Right lobe of liver (tissue), 6 donors: ENCODE data around the gene TAS2R4. TPM values are rescaled to one million over a fixed set of nuclear protein-coding genes. Genes with fewer than 3 reads are reported as not detected.

Experiments used
- ATAC-seq, 4 donors: fragments of 200-7000 bp; cut with Tn5 transposase; one replicate each; pipeline ENCODE4 v1.9.1; 2020; ENCODE audit warnings: mild to moderate bottlenecking in 4 of 4, moderate library complexity in 4 of 4
- DNase-seq, 3 donors: peaks; one replicate each; pipeline ENCODE4 v3.0.0-alpha.2; 2020
- H3K27ac ChIP-seq, 3 donors: fragments of 200-600 bp; one replicate each; pipeline ENCODE4 v1.8.0; 2022
- H3K27me3 ChIP-seq, 2 donors: fragments of 200-600 bp; one replicate each; pipeline ENCODE4 v1.8.0; 2022
- H3K36me3 ChIP-seq, 4 donors: fragments of 200-600 bp; sonication (generic) in 1 of 4; one replicate each; pipeline versions ENCODE4 v1.5.1 to v1.8.0; 2017 to 2022; ENCODE audit warnings: control low read depth in 1 of 4
- H3K4me1 ChIP-seq, 4 donors: fragments of 200-600 bp; sonication (generic) in 1 of 4; one replicate each; pipeline versions ENCODE4 v1.5.1 to v1.8.0; 2017 to 2022; ENCODE audit warnings: control low read depth in 1 of 4
- H3K4me3 ChIP-seq, 3 donors: fragments of 200-600 bp; one replicate each; pipeline ENCODE4 v1.8.0; 2022
- H3K9me3 ChIP-seq, 4 donors: fragments of 200-600 bp; sonication (generic) in 1 of 4; one replicate each; pipeline versions ENCODE4 v1.5.1 to v1.8.0; 2017 to 2022; ENCODE audit warnings: control low read depth in 1 of 4
- CTCF ChIP-seq, 4 donors: fragments of 200-600 bp in 3 of 4; fragments of 450-650 bp in 1 of 4; IDR thresholded peaks; one replicate each; pipeline versions ENCODE4 v1.5.1 to v1.8.0; 2016 to 2022; ENCODE audit warnings: antibody characterized with exemption in 4 of 4, mild to moderate bottlenecking in 2 of 4
- POLR2A ChIP-seq: fragments of 450-650 bp; IDR thresholded peaks from one replicate; pipeline ENCODE4 v1.6.1; 2017; ENCODE audit warnings: antibody characterized with exemption, mild to moderate bottlenecking
- WGBS: methylation state at CpG from one replicate; pipeline ENCODE4 v1.1.6; 2018; ENCODE audit warnings: low coverage, low lambda C conversion rate; ENCODE audit not compliant: insufficient coverage; ENCODE audit errors: missing lambda C conversion rate; 5-methylcytosine and 5-hydroxymethylcytosine counted together
- intact Hi-C, 2 donors: fragments of 100-400 bp; cut with DNase I; formaldehyde crosslinking; loops; one replicate each; pipeline versions ENCODE4 v1.11.2 to v1.14.1; 2022
- total RNA-seq, 6 experiments: library from RNA; depleted of rRNA in 2 of 6; stranded (reverse); fragments of >200 nt in 2 of 6; fragmentation: NEBNext Ultra II Directional in 3 of 6; extraction: Animal tissue kit (Norgen Biotek cat#: 25700) in 3 of 6; gene quantifications; one replicate each; pipeline versions ENCODE4 v1.1.0 to v1.2.4, GENCODE V29; 2016 to 2023
- donor health status: DM: no; HTN: yes; CAD: no.
- donor health status: DM: no; HTN: no; CAD: no.
- donor health status: DM: no; HTN: no; CAD: no.
- donor health status: DM: no; HTN: yes; CAD: no.
- donor health status: DM: no; HTN: yes; CAD: no.

TAS2R4 gene
- total RNA-seq, 6 experiments from 2014 or later, result 0.32 to 0.74 (median 0.52) TPM

- H3K27ac ChIP-seq, result peak within 1 kb of the TSS; percentile 55 to 87 (median 85)
- no peaks in the 10 kb centered on the region for H3K9me3 ChIP-seq
- peaks cover 0 to 29% (median 10%) of the 10 kb centered on the region in 4 donors for H3K36me3 ChIP-seq
- DNase-seq, result peak; percentile 87 to 92 (median 90)
- peak; percentile 96 to 98 (median 96) for ATAC-seq
- peak; percentile 55 for TF ChIP-seq POLR2A
- peak; percentile 68 to 85 (median 78) for TF ChIP-seq CTCF (IDR thresholded peaks at IDR 0.05)
- WGBS, result 1% methylated on average over 32 of the region's 46 CpGs
- peak within 1 kb of the TSS; percentile 75 to 82 (median 80) for H3K4me3 ChIP-seq
- intact Hi-C loops, result no loop called here
- H3K27me3 ChIP-seq, result no peaks in the 10 kb centered on the region
- H3K4me1 ChIP-seq, result peaks cover 0 to 21% (median 6%) of the 10 kb centered on the region in 4 donors
Measured at GRCh38 chr7:141737836-141738591, 38.5 kb upstream of the TAS2R4 start, which contains the start of gene SSBP1. Gene SSBP1, plus strand, starts transcription at chr7:141738358. Its CDS starts 809 bp downstream, at chr7:141739167.

DNA sequence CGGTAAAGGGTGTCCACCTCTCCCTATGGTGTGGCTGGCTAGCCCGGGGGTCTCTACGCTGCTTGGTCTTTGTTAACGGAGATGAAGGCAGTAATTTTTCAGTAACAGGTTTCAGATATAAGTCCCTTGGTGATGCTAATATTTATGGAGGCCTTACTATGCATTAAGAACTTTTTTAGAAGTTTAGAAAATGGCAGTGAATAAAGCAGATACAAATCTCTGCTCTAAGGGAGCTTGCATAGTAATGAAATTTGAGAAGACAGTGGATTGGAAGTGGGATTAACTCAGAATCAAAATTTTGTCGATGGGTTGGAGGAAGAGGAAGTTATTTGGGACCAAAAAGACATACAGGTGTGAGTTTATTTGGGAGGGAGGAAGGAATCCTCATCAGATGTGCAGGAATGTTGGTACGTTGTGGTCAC lies 37.9 kb upstream of the TAS2R4 start:
- DNase-seq (no peak), ATAC-seq (no peak)
- H3K27me3 ChIP-seq, result no peaks in the 10 kb centered on the region
- peak overlapping the region; percentile 55 to 87 (median 85) for H3K27ac ChIP-seq
- peak overlapping the region; percentile 75 to 82 (median 80) for H3K4me3 ChIP-seq
- no peak for TF ChIP-seq POLR2A
- TF ChIP-seq CTCF (IDR thresholded peaks at IDR 0.05), result no peak
- H3K9me3 ChIP-seq, result no peaks in the 10 kb centered on the region
- peaks cover 0 to 21% (median 6%) of the 10 kb centered on the region in 4 donors for H3K4me1 ChIP-seq
- peaks cover 0 to 35% (median 16%) of the 10 kb centered on the region in 4 donors for H3K36me3 ChIP-seq
- WGBS, result 2% methylated on average over 5 of the region's 6 CpGs
- intact Hi-C loops, result no loop called here

- ATAC-seq, result no peak
Measured at GRCh38 chr7:141739250-141739649, 37.2 kb upstream of the TAS2R4 start.

DNA sequence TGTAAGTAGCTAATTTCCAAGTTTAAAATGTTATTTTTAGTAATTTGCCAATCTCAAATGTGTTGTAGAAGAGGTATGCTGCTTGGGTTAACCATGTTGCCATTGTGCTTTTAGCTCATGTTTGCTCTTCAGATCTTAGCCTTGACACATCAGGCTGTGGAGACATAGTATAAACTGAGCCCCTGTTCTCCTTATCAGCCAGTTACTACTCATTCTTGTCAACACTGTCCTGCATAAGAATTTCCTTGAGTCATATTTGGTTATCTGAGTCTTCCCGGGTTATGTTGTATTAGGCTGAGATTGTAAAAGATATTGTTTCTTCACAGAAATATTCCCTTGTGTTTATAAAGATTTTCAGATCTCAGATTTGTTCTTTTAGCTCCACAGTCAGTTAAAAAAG lies 34.2 kb upstream of the TAS2R4 start:
- ATAC-seq (no peak), DNase-seq (no peak)
- H3K4me3 ChIP-seq, result no peak overlapping the region
- no peaks in the 10 kb centered on the region for H3K9me3 ChIP-seq
- no peak for TF ChIP-seq CTCF (IDR thresholded peaks at IDR 0.05)
- TF ChIP-seq POLR2A, result no peak
- H3K4me1 ChIP-seq, result peaks cover 0 to 12% (median 6%) of the 10 kb centered on the region in 4 donors
- 77% methylated on average over 1 of the region's 1 CpG for WGBS
- no peak overlapping the region for H3K27ac ChIP-seq
- H3K36me3 ChIP-seq, result peaks cover 0 to 72% (median 23%) of the 10 kb centered on the region in 4 donors
- intact Hi-C loops, result no loop called here
- no peaks in the 10 kb centered on the region for H3K27me3 ChIP-seq

More at GRCh38 chr7:141739250-141739649, 37.2 kb upstream of the TAS2R4 start:
- Histone ChIP-seq H3K9me3 (no peaks in the 10 kb centered on the region), H3K27ac (no peak overlapping the region), H3K27me3 (no peaks in the 10 kb centered on the region), H3K4me1 (peaks cover 0 to 21% (median 6%) of the 10 kb centered on the region in 4 donors), H3K4me3 (peak overlapping the region in 2 of 3 donors; percentile 75 to 82), H3K36me3 (peaks cover 0 to 42% (median 19%) of the 10 kb centered on the region in 4 donors)
- no peak for DNase-seq
- 42% methylated on average over 3 of the region's 3 CpGs for WGBS
- no peak for TF ChIP-seq CTCF (IDR thresholded peaks at IDR 0.05)
- TF ChIP-seq POLR2A, result no peak
- intact Hi-C loops, result no loop called here
